ENCODE measurements around the gene NTSR1. TPM values are rescaled to one million over a fixed set of nuclear protein-coding genes. Genes with fewer than 3 reads are reported as not detected.

The NTSR1 gene
- total RNA-seq, 1 donor from 2014 or later, result 0.08 TPM

GRCh38 chr20:62782149-62782892 is 73.7 kb downstream of the NTSR1 start:
- Histone ChIP-seq H3K27me3 (ENCODE audit: control insufficient read depth, insufficient read depth, low read length) (peaks cover 17% of the 10 kb centered on the region), H3K36me3 (ENCODE audit: control insufficient read depth, insufficient read depth, low read length) (no peaks in the 10 kb centered on the region), H3K4me3 (ENCODE audit: low read depth, low read length) (no peak overlapping the region)
- no peak for DNase-seq (ENCODE audit: low read depth)
- no peak for TF ChIP-seq CTCF (IDR thresholded peaks at IDR 0.05; ENCODE audit: insufficient read depth, low read length, poor library complexity, severe bottlenecking)

DNA sequence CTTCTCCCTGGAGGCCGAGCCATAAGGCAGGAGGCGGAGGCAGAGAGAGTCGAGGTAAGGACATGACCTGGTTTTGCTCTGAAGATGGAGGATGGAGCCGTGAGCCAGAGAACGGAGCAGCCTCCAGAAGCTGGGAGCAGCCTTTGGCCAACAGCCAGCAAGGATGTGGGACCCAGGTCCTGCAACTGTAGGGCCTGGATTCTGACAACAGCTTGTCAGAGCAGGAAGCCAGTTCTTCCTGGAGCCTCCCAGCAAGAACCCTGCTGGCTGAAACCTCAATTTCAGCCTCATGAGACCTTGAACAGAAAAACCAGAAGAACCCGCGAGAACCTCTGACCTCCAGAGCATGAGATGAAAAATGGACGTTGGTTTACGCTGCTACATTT is 74.2 kb downstream of the NTSR1 start:
- no peak for DNase-seq (ENCODE audit: low read depth)
- no peak overlapping the region for H3K4me3 ChIP-seq (ENCODE audit: low read depth, low read length)
- no peaks in the 10 kb centered on the region for H3K36me3 ChIP-seq (ENCODE audit: control insufficient read depth, insufficient read depth, low read length)
- H3K27me3 ChIP-seq (ENCODE audit: control insufficient read depth, insufficient read depth, low read length), result peaks cover 17% of the 10 kb centered on the region
- TF ChIP-seq CTCF (IDR thresholded peaks at IDR 0.05; ENCODE audit: insufficient read depth, low read length, poor library complexity, severe bottlenecking), result no peak

- Histone ChIP-seq H3K4me3 (ENCODE audit: low read depth, low read length) (no peak overlapping the region), H3K36me3 (ENCODE audit: control insufficient read depth, insufficient read depth, low read length) (no peaks in the 10 kb centered on the region), H3K27me3 (ENCODE audit: control insufficient read depth, insufficient read depth, low read length) (peaks cover 18% of the 10 kb centered on the region)
- no peak for DNase-seq (ENCODE audit: low read depth)
- no peak for TF ChIP-seq CTCF (IDR thresholded peaks at IDR 0.05; ENCODE audit: insufficient read depth, low read length, poor library complexity, severe bottlenecking)
Observed at GRCh38 chr20:62784497-62784896, 75.9 kb downstream of the NTSR1 start.

DNA sequence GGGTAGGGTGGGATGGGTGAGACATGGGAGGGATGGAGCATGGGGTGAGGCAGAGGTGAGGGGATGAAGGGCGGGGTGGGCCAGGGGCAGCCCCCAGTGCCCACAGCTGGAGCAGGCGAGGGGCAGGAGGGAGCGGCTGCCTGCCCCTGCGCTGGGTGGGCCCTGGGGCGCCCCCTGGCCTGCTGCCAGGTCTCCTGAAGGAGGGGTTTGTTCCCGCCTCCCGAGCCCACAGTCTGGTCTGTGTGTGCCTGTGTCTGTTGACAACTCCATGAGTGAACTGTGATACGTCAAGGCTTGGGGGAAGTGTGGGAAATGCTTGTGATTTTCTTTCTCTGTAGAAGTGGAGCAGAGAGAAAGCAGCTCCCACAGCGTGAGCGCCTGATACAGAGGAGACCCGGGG is 76.8 kb downstream of the NTSR1 start:
- Histone ChIP-seq H3K27me3 (ENCODE audit: control insufficient read depth, insufficient read depth, low read length) (peaks cover 14% of the 10 kb centered on the region), H3K4me3 (ENCODE audit: low read depth, low read length) (no peak overlapping the region), H3K36me3 (ENCODE audit: control insufficient read depth, insufficient read depth, low read length) (no peaks in the 10 kb centered on the region)
- no peak for DNase-seq (ENCODE audit: low read depth)
- TF ChIP-seq CTCF (IDR thresholded peaks at IDR 0.05; ENCODE audit: insufficient read depth, low read length, poor library complexity, severe bottlenecking), result no peak

DNA sequence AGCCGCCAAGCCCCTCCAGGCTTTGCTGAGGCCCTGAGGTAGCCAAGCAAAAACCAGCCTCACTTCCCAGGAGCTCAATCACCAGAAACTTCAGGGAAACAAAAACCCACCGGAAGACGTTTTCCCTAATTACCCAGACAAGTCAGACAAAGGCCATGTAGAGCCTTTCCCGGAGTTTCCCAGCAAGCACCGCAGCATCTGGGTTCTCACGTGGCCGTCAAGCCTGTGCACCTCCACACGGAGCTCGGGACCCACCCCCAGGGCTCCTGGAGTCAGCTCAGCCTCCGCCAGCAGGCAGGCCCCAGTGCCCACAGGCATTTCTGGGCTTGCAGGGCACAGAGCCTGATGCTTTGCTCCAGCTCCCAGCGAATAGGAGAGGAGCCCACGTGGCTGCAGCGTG is 77.5 kb downstream of the NTSR1 start:
- Histone ChIP-seq H3K27me3 (ENCODE audit: control insufficient read depth, insufficient read depth, low read length) (peaks cover 9% of the 10 kb centered on the region), H3K4me3 (ENCODE audit: low read depth, low read length) (no peak overlapping the region), H3K36me3 (ENCODE audit: control insufficient read depth, insufficient read depth, low read length) (no peaks in the 10 kb centered on the region)
- DNase-seq (ENCODE audit: low read depth), result no peak
- no peak for TF ChIP-seq CTCF (IDR thresholded peaks at IDR 0.05; ENCODE audit: insufficient read depth, low read length, poor library complexity, severe bottlenecking)

GRCh38 chr20:62787321-62787720 is 78.7 kb downstream of the NTSR1 start:
- no peak overlapping the region for H3K4me3 ChIP-seq (ENCODE audit: low read depth, low read length)
- no peak for DNase-seq (ENCODE audit: low read depth)
- peaks cover 9% of the 10 kb centered on the region for H3K27me3 ChIP-seq (ENCODE audit: control insufficient read depth, insufficient read depth, low read length)
- TF ChIP-seq CTCF (IDR thresholded peaks at IDR 0.05; ENCODE audit: insufficient read depth, low read length, poor library complexity, severe bottlenecking), result no peak
- no peaks in the 10 kb centered on the region for H3K36me3 ChIP-seq (ENCODE audit: control insufficient read depth, insufficient read depth, low read length)

Measured in kidney epithelial cell (primary cell).